Measurements from ENCODE around the gene PRMT1. TPM values are rescaled to one million over a fixed set of nuclear protein-coding genes. Genes with fewer than 3 reads are reported as not detected.

PRMT1 gene
- total RNA-seq, 1 experiment from 2014 or later, result 505 TPM

DNA sequence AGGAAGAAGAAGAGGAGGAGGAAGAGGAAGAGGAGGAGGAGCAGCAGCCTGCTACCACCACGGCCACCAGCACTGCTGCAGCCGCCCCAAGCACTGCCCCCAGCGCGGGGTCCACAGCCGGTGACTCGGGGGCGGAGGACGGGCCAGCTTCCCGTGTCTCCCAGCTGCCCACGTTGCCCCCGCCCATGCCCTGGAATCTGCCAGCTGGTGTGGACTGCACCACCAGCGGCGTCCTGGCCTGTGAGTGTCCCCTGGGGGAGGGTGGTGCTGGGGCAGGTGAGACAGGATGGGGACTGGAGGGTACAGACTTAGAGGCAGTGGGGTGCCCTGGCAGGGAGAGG, 23.6 kb upstream of the PRMT1 start:
- no peaks in the 10 kb centered on the region for H3K23me2 ChIP-seq (ENCODE audit: insufficient read length, low read depth, low read length, poor library complexity, severe bottlenecking)
- DNase-seq, result no peak
- Mint-ChIP-seq H3K36me3 (ENCODE audit: insufficient read depth in 1 of 3, low read depth in 3 of 3) (peaks cover 27 to 78% (median 70%) of the 10 kb centered on the region in 3 experiments), H3K27ac (0 out of 7 replicates have a peak overlapping the region, but pooled peaks of 1 of the 3 experiments have one; percentile 28), H3K4me3 (no peak overlapping the region), H3K27me3 (ENCODE audit: low read depth) (no peaks in the 10 kb centered on the region), H3K9me3 (no peaks in the 10 kb centered on the region; a peak in 1 of 5 replicates), H3K4me1 (peaks cover 19 to 21% of the 10 kb centered on the region in 2 experiments)
- H3K9me3 ChIP-seq (ENCODE audit: control insufficient read depth, low read depth, low read length), result no peaks in the 10 kb centered on the region
- no peaks in the 10 kb centered on the region for H3K27me3 ChIP-seq (ENCODE audit: insufficient read depth, low read length)
- TF ChIP-seq, protein P1, sequence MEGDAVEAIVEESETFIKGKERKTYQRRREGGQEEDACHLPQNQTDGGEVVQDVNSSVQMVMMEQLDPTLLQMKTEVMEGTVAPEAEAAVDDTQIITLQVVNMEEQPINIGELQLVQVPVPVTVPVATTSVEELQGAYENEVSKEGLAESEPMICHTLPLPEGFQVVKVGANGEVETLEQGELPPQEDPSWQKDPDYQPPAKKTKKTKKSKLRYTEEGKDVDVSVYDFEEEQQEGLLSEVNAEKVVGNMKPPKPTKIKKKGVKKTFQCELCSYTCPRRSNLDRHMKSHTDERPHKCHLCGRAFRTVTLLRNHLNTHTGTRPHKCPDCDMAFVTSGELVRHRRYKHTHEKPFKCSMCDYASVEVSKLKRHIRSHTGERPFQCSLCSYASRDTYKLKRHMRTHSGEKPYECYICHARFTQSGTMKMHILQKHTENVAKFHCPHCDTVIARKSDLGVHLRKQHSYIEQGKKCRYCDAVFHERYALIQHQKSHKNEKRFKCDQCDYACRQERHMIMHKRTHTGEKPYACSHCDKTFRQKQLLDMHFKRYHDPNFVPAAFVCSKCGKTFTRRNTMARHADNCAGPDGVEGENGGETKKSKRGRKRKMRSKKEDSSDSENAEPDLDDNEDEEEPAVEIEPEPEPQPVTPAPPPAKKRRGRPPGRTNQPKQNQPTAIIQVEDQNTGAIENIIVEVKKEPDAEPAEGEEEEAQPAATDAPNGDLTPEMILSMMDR (conservative IDR thresholded peaks at IDR 0.05), result no peak
- H2AK5ac ChIP-seq (ENCODE audit: insufficient read length, low read length), result no peak overlapping the region
- no peak overlapping the region for H2BK120ac ChIP-seq (ENCODE audit: low read depth, low read length, poor library complexity, severe bottlenecking)
- no peaks in the 10 kb centered on the region for H4K20me1 ChIP-seq (ENCODE audit: control insufficient read depth, insufficient read depth, insufficient read length)
- no peak overlapping the region for H2BK12ac ChIP-seq (ENCODE audit: insufficient read length, low read depth, low read length)
- WGBS (ENCODE audit: extremely low coverage, insufficient read length, low lambda C conversion rate), result no CpG with 5 or more reads among the region's 13 CpGs
- no peak overlapping the region for H3K9ac ChIP-seq (ENCODE audit: extremely low read depth, insufficient read length, low read length)
- no peak overlapping the region for H3K56ac ChIP-seq (ENCODE audit: insufficient read length, low read depth, low read length)
- H2AFZ ChIP-seq (ENCODE audit: low read length), result no peak overlapping the region
- H3T11ph ChIP-seq (ENCODE audit: low read length), result no peak overlapping the region
- H3K79me2 ChIP-seq (ENCODE audit: insufficient read depth, low read length), result no peaks in the 10 kb centered on the region
- H3K14ac ChIP-seq (ENCODE audit: insufficient read depth, low read length), result no peak overlapping the region
- no peak overlapping the region for H4K5ac ChIP-seq (ENCODE audit: insufficient read length, low read depth, low read length)
- no peak overlapping the region for H4K91ac ChIP-seq (ENCODE audit: insufficient read length, low read depth, low read length)
- no peak overlapping the region for H3K4ac ChIP-seq (ENCODE audit: low read depth, low read length)
- H2BK15ac ChIP-seq (ENCODE audit: low read depth, low read length), result no peak overlapping the region
- no peak overlapping the region for H3K18ac ChIP-seq (ENCODE audit: insufficient read length, low read depth, low read length)
- H2BK5ac ChIP-seq (ENCODE audit: insufficient read length, low read length), result no peak overlapping the region
- no peak overlapping the region for H3K27ac ChIP-seq (ENCODE audit: insufficient read length, low read depth, low read length)
- no peaks in the 10 kb centered on the region for H3K79me1 ChIP-seq (ENCODE audit: insufficient read depth, low read depth, low read length, poor library complexity, severe bottlenecking)
- no peak overlapping the region for H2BK20ac ChIP-seq (ENCODE audit: low read depth, low read length, poor library complexity, severe bottlenecking)
- no peak overlapping the region for H4K8ac ChIP-seq (replicated peaks; ENCODE audit: insufficient read length, low read depth, low read length)
- H3K23ac ChIP-seq (ENCODE audit: insufficient read length, low read depth, low read length), result no peak overlapping the region
- H3K4me1 ChIP-seq (ENCODE audit: insufficient read depth, low read length), result no peaks in the 10 kb centered on the region
- no peak overlapping the region for H3K4me2 ChIP-seq (ENCODE audit: insufficient read depth, insufficient read length, low read length)

Measured in H9 (cell line).